Upper lobe of left lung (tissue), 4 donors: ENCODE data around the gene SNTB2.

ENCODE experiments used
- EP300 ChIP-seq, 4 donors: sonication (generic); formaldehyde crosslinking; IDR thresholded peaks; one replicate each; pipeline ENCODE4 v1.5.1; 2017; ENCODE audit warnings: antibody characterized with exemption in 4 of 4, control low read depth in 2 of 4
- POLR2A ChIP-seq, 4 donors: fragments of 450-650 bp; IDR thresholded peaks; one replicate each; pipeline ENCODE4 v1.5.1; 2016 to 2017; ENCODE audit warnings: antibody characterized with exemption in 4 of 4, mild to moderate bottlenecking in 2 of 4
- TF ChIP-seq, protein P1 (sequence below), 6 experiments: fragments of 450-650 bp in 4 of 6; fragments of 200-600 bp in 2 of 6; sonication (generic) in 2 of 6; IDR thresholded peaks; one replicate each; pipeline ENCODE4 v1.5.1; 2016 to 2019; ENCODE audit warnings: antibody characterized with exemption in 6 of 6

DNA sequence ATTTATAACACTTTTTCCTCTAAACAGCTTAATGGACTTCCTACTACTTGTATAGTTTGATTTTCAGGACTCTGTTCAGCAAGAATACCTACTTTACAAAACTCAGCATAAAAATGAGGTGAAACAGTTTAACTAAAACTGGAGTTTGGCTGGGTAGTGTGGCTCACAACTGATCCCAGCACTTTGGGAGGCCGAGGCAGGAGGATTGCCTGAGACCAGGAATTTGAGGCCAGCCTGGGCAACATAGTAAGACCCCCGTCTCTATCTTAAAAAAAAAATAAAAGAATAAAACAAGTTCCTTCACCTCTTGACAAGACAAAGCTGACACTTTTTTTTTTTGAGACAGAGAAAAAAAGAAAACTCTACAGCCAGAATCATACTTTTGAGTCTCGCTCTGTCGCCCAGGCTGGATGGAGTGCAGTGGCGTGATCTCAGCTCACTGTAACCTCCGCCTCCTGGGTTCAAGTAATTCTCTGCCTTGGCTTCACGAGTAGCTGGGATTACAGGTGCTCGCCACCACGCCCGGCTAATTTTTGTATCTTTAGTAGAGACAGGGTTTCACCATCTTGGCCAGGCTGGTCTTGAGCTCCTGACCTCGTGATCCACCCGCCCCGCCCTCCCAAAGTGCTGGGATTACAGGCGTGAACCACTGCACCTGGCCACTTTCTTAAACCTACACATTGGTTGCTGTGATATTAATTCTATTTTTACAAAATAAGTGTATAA lies 140.8 kb downstream of the SNTB2 start:
- no peak for TF ChIP-seq POLR2A (IDR thresholded peaks at IDR 0.05)
- TF ChIP-seq, protein P1, sequence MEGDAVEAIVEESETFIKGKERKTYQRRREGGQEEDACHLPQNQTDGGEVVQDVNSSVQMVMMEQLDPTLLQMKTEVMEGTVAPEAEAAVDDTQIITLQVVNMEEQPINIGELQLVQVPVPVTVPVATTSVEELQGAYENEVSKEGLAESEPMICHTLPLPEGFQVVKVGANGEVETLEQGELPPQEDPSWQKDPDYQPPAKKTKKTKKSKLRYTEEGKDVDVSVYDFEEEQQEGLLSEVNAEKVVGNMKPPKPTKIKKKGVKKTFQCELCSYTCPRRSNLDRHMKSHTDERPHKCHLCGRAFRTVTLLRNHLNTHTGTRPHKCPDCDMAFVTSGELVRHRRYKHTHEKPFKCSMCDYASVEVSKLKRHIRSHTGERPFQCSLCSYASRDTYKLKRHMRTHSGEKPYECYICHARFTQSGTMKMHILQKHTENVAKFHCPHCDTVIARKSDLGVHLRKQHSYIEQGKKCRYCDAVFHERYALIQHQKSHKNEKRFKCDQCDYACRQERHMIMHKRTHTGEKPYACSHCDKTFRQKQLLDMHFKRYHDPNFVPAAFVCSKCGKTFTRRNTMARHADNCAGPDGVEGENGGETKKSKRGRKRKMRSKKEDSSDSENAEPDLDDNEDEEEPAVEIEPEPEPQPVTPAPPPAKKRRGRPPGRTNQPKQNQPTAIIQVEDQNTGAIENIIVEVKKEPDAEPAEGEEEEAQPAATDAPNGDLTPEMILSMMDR (IDR thresholded peaks at IDR 0.05): no peak
- no peak for TF ChIP-seq EP300 (IDR thresholded peaks at IDR 0.05)
